Neural cell (in vitro differentiated cells): ENCODE data around the gene C5orf46.

Source experiments
- EP300 ChIP-seq: fragments of 450-650 bp; conservative IDR thresholded peaks from 2 replicates; pipeline ENCODE4 v1.6.1; 2014; ENCODE audit warnings: antibody characterized with exemption, mild to moderate bottlenecking, moderate library complexity; ENCODE audit not compliant: poor library complexity, severe bottlenecking
- MXI1 ChIP-seq: fragments of 450-650 bp; conservative IDR thresholded peaks from 2 replicates; pipeline ENCODE4 v1.6.1; 2014; ENCODE audit warnings: antibody characterized with exemption, mild to moderate bottlenecking; ENCODE audit not compliant: poor library complexity, severe bottlenecking
- RAD21 ChIP-seq: fragments of 450-650 bp; conservative IDR thresholded peaks from 2 replicates; pipeline ENCODE4 v1.6.1; 2014; ENCODE audit warnings: antibody characterized with exemption, mild to moderate bottlenecking, moderate library complexity
- TF ChIP-seq, protein P1 (sequence below): fragments of 450-650 bp; IDR thresholded peaks from 2 replicates; pipeline ENCODE4 v1.5.1; 2014; ENCODE audit warnings: antibody characterized with exemption, mild to moderate bottlenecking, moderate library complexity; ENCODE audit not compliant: poor library complexity, severe bottlenecking
- TF ChIP-seq, protein P2 (sequence below): IDR thresholded peaks from 2 replicates; pipeline ENCODE4 v1.6.1; 2012; ENCODE audit warnings: borderline replicate concordance

DNA sequence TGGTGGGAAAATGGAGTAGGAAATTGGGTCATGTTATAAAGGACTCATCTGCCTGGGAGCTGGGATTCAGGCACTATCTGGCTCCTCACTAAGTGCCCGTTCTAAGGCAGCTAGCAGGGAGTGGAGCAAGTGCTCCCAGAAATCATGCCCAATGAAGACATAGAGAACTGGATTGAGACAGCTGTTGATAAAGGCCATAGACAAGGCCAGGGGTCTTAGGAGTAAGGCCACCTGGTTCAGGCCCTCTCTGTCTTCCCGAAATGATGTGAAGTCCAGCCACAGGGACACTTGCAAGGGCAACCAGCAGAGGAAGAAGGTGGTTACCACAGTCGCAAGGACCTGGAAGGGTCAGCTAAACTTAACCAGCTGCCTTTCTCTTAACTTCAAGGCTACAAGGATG is 54.8 kb downstream of the C5orf46 start:
- TF ChIP-seq MXI1 (no peak), RAD21 (no peak), EP300 (no peak)
- TF ChIP-seq, protein P1, sequence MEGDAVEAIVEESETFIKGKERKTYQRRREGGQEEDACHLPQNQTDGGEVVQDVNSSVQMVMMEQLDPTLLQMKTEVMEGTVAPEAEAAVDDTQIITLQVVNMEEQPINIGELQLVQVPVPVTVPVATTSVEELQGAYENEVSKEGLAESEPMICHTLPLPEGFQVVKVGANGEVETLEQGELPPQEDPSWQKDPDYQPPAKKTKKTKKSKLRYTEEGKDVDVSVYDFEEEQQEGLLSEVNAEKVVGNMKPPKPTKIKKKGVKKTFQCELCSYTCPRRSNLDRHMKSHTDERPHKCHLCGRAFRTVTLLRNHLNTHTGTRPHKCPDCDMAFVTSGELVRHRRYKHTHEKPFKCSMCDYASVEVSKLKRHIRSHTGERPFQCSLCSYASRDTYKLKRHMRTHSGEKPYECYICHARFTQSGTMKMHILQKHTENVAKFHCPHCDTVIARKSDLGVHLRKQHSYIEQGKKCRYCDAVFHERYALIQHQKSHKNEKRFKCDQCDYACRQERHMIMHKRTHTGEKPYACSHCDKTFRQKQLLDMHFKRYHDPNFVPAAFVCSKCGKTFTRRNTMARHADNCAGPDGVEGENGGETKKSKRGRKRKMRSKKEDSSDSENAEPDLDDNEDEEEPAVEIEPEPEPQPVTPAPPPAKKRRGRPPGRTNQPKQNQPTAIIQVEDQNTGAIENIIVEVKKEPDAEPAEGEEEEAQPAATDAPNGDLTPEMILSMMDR = no peak
- TF ChIP-seq, protein P2, sequence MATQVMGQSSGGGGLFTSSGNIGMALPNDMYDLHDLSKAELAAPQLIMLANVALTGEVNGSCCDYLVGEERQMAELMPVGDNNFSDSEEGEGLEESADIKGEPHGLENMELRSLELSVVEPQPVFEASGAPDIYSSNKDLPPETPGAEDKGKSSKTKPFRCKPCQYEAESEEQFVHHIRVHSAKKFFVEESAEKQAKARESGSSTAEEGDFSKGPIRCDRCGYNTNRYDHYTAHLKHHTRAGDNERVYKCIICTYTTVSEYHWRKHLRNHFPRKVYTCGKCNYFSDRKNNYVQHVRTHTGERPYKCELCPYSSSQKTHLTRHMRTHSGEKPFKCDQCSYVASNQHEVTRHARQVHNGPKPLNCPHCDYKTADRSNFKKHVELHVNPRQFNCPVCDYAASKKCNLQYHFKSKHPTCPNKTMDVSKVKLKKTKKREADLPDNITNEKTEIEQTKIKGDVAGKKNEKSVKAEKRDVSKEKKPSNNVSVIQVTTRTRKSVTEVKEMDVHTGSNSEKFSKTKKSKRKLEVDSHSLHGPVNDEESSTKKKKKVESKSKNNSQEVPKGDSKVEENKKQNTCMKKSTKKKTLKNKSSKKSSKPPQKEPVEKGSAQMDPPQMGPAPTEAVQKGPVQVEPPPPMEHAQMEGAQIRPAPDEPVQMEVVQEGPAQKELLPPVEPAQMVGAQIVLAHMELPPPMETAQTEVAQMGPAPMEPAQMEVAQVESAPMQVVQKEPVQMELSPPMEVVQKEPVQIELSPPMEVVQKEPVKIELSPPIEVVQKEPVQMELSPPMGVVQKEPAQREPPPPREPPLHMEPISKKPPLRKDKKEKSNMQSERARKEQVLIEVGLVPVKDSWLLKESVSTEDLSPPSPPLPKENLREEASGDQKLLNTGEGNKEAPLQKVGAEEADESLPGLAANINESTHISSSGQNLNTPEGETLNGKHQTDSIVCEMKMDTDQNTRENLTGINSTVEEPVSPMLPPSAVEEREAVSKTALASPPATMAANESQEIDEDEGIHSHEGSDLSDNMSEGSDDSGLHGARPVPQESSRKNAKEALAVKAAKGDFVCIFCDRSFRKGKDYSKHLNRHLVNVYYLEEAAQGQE = no peak
